ENCODE results near the gene MYH3.

MYH3 gene

DNA sequence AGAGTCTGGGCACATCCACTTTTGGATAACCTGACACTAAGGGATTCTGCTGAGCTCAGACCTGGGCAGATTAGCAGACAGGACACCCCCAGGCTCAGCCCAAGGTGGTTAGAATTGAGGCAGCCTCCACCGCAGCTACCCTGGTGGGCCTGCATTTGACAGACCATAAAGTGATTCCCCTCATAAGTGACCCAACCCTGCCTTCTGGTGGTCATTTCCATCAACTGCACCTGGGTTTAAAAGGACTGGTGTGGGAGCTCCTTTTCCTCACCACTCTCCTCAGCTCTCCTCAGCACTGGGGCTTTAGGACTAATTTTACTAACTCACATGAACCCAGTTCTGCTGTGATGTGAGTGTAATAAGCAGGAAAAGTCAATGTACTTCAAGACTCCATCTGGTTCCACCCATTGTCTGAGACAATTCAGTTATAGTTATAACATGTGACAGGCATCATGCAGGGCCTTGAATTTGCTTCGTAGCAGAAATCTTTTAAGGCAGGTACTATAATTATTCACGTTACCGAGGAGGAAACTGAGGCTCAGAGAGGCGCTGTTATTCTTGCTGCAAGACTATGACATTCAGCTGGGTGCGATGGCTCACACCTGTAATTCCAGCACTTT, 42.5 kb downstream of the MYH3 start:
- peak; percentile 83 for DNase-seq (ENCODE audit: low read depth, low spot score)

GRCh38 chr17:10613775-10614513, 43.2 kb downstream of the MYH3 start:
- DNase-seq (ENCODE audit: low read depth, low spot score): no peak

GRCh38 chr17:10612957-10613744, 44.0 kb downstream of the MYH3 start:
- no peak for DNase-seq (ENCODE audit: low read depth, low spot score)

- no peak for DNase-seq (ENCODE audit: low read depth, low spot score)
Observed at GRCh38 chr17:10610884-10611283, 46.2 kb downstream of the MYH3 start.

DNA sequence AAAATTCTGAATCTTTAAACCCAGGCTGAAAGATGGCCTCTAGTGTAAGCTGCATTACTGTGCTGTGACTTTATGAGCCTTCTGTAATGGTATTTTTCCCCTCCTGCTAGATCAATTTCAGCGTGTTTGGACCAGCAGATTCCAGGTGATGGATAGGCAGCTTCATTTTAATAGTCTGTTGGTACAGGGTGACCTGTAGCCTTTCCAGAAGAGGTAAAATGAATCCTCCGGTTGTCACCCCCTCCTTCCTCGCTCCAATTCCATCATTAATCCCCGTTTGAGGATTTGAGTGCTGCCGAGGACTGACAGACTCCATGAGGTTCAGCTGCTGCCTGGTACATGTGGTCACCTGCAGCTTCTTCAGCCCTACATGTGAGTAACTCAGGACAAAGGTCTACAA, 48.9 kb downstream of the MYH3 start:
- DNase-seq (ENCODE audit: low read depth, low spot score): no peak

DNA sequence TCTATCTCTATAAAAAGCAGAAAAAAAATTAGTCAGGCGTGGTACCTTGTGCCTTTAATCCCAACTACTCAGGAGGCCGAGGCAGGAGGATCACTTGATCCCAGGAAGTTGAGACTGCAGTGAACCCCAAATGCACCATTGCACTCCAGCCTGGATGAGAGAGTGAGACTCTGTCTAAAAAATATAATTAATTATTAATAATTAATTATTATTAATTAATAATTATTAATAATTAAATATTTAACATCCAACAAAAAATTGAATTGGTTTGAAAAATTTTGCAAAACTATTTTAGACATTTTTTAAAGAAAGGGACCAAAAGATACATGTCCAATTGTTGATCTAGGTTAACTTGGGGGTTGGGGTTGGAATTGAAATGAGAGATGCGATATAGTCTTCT, 51.0 kb downstream of the MYH3 start:
- DNase-seq (ENCODE audit: low read depth, low spot score): no peak

DNA sequence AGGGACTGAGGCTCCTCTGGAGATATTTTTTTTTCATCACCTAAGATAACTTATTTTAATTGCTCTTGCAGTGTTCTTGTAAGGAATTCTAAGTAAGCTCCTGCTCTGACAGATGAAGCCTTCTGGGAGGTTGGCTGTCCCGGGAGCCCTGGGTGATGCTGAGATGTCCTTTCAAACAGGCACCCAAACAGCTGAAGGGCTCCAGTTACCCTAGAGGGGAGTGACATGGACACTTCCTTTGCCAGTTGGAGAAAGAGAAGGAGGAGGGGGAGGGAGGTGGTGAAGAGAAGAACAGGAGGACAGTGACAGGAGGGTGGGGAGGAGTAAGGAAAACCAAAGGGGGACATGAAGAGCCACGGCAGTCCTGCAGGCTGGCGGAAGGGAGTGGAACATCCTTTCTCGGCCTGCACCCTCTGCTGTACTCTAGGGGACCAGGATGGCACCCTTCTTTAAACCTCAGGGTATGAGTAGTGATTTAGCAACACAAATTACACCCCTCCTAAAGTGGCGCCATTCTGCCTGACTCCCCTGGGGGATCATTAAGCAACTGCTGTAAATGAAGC, 51.8 kb downstream of the MYH3 start:
- no peak for DNase-seq (ENCODE audit: low read depth, low spot score)

DNA sequence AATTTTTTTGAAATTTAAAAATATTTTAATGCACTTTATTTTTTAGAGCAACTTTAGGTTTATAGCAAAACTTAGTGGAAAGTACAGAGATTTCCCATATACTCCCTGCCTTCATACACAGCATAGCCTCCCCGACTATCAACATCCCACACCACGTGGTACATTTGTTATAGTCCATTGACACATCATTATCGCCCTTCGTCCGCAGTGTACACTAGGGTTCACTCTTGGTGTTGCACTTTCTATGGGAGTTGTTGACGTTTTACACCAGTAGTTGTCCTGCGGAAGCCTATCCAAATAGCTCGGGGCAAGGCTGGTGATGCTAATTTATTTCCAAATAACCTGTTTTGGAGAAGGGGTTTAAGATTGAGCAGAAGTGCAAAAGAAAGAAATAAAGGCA, 52.6 kb downstream of the MYH3 start:
- DNase-seq (ENCODE audit: low read depth, low spot score): no peak

- no peak for DNase-seq (ENCODE audit: low read depth, low spot score)
Observed at GRCh38 chr17:10603931-10604330, 53.2 kb downstream of the MYH3 start.

DNA sequence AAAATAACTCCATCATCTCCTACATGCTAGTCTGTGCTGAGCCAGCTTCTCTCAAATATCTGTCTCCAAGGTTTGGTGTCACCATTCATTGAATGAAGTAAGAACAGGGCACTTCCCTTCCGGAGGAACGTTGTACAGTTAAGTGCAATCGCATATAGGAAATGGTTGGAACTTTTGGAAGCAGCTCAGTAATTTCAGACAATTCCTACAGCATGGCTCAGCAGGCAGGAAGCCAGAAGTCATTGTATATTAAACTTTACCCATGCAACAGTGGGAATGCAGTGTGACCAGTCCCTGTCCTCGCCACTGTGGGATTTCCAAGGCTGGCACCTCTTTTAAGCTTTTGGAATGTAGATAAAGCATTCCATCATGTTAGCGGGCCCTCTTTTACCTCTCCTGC, 56.5 kb downstream of the MYH3 start:
- no peak for DNase-seq (ENCODE audit: low read depth, low spot score)

DNA sequence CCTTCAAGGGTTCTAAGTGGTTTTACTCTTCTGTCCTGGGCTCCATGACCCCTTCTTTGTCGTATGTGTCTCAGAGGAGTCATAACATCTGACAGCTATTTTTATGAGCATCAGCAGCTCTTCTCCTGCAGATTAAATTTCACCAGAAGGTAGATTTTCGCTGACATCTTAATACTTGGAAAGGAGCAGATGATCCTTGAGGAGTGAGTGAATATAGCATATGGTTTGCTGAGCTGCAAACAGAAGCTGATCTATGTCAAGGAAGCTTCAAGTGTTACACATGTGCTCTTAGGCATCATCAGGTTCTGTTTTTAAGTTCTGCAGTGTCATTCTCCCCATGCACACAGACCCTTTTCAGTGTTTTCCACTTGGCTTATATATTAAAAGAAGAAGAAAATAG, 58.5 kb downstream of the MYH3 start:
- no peak for DNase-seq (ENCODE audit: low read depth, low spot score)

GRCh38 chr17:10589553-10590145, 67.5 kb downstream of the MYH3 start:
- no peak for DNase-seq (ENCODE audit: low read depth, low spot score)

DNA sequence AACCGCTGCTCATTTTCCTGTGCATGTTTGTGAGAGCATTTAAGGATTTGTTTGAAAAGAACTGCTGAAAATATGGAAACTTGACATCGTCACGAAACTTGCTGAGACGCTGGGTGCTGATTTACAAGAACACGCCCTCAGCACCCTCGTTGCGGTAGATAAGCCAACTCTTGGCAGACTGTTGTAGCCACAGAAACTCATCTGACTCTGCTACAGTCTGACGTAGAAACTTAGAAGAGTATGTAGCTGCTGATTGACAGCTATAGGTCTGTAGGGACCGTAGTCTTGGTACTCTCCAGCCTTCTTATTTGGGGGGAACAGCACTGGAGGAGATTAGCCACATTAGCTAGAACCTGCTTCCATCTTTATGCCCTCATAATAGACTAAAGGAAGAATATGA, 71.6 kb downstream of the MYH3 start:
- DNase-seq (ENCODE audit: low read depth, low spot score): no peak

DNA sequence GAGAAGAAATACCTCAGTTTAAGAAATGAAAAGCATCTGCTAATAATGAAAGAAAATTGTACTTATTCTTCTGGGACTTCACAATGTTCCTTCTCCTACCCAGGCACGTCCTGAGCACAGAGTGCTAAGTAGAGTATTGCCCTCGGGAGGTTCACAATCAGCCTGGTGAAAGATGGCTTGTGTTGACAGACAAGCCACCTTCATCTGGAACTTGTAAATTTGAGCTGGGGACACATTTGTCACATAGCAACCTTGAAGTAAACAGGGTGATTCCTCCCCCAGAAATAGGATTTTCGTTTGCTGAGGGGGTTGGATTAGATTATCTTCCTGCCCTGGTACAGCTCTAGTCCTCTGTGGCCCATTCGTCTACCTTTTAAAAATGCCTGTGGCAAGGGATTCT, 73.3 kb downstream of the MYH3 start:
- DNase-seq (ENCODE audit: low read depth, low spot score): no peak

DNA sequence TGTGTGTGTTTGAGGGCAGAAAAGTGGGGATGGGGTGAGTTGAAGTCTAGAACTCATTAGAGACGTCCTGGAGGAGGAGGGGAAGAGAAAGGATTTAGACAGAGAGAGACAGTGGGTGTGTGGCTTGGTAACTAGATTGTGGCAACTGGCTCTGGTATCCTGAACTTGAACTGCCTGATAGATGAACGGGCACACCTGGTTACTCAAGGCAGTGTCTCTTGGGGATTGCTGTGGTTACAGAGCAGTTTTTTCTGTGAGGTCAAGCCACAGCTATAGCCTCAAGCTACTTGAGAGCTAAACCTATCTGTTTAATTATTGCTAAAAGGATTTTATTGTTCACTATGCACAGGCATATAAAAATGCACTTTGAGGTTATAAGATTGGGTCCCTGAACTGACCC, 77.8 kb downstream of the MYH3 start:
- DNase-seq (ENCODE audit: low read depth, low spot score): no peak
